HG03103 (cell line): Measurements from ENCODE around the gene SDK1.

Experiments used
- ATAC-seq: cut with Tn5 transposase; IDR thresholded peaks from one replicate; pipeline ENCODE4 v1.9.1; 2021; ENCODE audit warnings: low read depth; ENCODE audit not compliant: unreplicated experiment

Gene SDK1

DNA sequence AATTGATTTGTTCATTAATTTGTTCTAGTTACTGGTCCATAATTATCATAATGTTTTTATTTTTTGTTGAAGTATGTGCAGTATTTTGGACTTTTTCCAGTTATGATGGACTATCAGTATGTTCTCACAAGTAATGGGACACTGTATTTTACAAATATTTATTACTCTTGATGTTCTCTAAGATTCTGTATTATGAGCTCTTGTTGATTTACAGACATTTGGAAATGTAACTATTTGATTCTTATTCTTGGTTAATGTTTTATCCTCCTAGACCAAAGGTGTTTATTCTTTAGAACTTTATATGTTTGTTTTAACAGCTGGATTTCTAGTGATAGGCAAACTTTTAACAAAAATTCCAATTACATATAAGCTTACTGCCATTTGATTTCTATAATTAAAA lies 200.6 kb downstream of the SDK1 start:
- ATAC-seq: no peak

DNA sequence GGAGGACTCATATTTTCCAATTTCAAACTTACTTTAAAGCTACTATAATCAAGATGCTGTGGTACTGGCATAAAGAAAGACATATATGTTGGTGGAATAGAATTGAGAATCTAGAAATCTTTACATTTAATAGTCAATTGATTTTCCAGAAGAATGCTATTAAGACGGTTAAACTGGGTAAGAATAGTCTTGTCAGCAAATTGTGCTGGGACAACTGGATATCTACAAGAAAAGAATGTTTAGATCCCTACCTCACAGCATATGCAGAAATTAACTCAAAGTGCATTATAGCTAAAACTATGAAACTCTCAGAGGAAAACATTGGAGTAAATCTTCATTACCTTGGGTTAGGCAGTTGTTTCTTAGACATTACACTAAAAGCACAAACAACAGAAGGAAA lies 203.3 kb downstream of the SDK1 start:
- ATAC-seq: no peak

DNA sequence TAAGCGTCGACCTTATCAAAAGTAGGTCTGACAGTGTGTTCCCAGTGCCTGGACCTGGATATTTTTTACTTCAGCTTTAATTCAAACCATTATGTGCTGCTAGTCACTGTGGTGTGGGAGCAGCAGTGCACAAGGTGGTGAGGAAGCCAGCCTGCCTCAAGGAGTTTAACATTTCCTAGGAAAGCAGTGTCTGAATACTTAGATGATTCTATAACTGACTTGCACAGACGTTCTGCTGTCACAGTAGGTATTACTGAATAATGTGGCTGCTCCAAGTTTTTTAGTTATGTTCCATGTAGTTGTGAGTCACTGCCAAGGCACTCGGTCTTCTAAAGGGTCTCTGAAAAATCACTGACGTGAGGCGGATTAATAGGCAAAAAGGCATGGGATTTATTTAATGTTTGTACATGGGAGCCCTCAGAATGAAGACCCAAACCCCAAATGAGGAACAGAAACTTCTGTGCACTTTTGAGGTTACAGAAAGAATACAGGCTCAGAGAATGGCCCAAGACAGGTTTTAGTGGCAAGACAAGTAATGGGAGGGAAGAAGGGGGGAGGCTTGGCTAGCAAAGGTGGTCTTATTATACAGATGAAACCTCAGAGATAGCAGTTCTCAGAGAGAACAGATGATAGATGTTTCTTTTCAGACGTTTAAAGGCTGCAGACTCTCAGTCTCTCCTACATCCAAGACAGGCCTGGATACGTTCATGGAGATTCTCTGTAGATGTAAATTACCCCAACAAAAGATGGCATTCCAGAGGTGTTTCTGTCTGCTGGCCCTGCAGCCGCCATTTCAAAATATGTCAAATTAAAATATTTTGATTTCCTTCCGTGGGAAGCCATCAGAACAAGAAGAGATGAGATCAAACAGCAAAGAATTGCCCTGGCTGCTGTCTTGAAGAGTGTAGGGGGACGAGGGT lies 209.3 kb downstream of the SDK1 start:
- ATAC-seq: no peak

DNA sequence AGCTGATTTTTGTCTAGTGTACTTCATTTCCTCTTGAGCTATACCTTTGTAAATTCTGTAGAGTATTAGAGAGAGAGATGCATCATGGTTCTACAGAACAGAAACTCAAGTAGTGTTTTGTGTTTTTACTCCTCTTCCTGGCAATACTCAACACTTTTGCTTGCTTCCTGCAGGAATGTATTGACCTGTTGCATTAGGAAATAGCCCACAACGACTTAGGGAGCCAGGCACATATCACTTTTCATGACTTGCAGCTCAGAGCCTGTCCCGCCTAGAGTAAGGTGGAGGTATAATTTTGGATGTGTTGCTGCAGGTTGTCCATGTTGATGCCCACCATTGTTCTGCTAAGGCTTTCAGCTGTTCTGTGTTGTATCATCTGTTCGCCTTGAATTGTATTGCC lies 216.3 kb downstream of the SDK1 start:
- no peak for ATAC-seq

DNA sequence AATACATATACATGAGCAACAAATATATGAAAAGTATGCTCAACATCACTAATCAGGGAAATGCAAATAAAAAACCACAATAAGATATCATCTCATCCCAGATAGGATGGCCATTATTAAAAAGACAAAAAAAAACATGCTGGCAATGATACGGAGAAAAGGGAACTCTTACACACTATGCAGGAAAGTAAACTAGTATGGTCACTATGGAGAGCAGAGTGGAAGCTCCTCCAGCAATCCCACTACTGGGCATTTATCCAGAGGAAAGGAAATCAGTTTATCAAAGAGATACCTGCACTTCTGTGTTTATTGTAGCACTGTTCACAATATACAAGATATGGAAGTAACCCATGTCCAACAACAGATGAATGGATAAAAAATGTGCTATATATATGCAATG lies 217.5 kb downstream of the SDK1 start:
- no peak for ATAC-seq

DNA sequence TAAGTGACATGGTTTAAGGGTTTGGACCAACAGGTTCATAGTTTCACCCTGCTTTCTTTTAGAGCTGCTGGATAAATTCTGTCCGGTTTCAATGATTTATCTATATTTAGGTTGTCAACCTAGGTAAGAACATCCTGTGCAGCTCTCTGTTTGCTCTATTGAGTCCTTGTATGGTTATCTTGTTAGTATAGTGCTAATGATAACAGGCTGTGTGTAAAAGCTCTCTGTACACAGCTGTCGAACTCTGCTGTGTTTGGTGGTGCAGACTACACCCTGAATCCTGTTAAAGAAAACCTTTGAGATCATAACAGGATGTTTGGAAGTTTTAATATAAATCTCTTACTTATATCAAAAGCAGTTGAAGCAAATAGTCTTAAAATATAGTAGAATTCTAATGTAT lies 219.2 kb downstream of the SDK1 start:
- ATAC-seq: no peak

DNA sequence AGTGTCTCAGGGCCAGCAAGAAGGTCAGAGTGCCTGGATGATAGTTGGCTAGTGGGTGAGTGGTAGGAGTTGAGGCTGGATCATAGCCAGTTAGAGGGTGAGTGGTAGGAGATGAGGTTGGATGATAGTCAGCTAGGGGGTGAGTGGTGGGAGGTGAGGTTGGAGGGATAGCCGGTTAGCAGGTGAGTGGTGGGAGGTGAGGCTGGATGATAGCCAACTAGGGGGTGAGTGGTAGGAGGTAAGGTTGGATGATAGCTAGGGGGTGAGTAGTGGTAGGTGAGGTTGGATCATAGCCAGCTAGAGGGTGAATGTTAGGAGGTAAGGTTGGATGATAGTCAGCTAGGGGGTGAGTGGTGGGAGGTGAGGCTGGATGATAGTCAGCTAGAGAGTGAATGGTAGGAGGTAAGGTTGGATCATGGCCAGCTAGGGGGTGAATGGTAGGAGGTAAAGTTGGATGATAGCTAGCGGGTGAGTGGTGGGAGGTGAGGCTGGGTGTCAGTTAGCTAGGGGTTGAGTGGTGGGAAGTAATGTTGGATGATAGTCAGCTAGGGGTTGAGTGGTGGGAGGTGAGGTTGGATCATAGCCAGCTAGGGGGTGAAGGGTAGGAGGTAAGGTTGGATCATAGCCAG lies 226.6 kb downstream of the SDK1 start:
- no peak for ATAC-seq

DNA sequence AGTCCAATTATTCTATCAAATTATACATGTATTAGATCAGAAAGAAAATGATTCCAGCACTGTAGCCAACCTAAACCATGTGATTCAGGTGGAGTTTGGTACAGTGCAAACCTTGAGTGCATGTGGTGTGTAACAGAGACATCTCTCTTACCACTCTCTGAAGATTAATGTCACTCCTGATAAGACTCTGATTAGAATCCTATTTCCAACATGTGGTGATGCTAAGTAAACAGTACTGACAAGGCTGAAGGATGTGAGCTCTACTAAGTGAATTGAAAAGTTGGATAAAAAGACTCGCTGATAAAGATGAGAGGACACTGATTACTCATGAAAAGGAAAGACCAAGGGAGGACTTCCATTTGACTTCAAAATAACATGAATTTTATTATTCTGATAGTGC lies 232.0 kb downstream of the SDK1 start:
- ATAC-seq: no peak

DNA sequence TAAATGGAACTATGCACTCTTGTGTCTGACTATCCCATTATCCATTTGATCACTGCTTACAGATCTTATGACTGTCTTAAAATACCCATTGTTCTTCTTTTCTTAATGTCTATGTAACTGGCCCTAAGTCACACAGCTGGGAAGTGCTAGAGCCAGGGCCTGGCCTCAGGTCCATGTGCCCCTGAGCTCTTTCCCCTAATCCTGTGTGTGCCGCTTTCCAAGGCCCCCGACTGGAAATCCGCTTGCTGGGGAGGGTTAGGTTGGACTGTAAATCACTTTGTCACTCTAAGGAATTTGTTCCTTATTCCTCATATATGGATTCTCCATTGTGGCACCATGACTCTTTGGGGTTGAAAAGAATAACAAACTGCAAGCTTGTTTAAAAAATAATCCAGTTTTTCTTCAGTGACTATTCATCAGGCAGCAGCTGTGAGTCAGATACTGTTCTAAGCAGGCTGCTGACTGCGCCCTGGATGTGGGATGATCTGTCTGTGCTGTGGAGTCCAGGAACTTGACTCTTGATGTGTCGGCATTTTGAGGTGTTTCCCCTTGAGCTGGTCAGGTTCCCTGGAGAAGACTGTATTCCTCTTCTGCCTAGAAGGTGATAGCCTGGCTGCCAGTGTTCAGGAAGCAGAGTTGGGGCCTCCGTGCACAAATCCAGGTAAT lies 236.3 kb downstream of the SDK1 start:
- ATAC-seq: no peak

DNA sequence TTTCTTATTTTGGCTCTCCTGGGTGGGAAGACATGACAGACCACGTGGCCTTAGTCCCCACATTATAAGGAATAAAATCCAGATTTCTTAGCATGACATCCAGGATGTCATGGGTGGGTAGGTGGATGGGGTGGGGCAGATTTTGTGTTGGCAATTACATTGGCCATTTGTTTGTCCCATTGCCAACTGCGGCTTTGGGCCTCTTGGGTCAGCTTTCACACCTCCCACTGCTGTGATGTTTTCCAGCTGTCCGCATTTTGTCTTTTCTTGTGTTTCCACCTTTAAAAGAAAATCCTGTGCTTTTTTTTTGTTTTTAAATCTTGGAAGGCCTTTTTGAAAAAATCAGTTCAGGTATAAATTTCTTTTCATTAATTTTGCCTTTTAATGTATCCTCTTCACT lies 237.0 kb downstream of the SDK1 start:
- ATAC-seq: no peak

DNA sequence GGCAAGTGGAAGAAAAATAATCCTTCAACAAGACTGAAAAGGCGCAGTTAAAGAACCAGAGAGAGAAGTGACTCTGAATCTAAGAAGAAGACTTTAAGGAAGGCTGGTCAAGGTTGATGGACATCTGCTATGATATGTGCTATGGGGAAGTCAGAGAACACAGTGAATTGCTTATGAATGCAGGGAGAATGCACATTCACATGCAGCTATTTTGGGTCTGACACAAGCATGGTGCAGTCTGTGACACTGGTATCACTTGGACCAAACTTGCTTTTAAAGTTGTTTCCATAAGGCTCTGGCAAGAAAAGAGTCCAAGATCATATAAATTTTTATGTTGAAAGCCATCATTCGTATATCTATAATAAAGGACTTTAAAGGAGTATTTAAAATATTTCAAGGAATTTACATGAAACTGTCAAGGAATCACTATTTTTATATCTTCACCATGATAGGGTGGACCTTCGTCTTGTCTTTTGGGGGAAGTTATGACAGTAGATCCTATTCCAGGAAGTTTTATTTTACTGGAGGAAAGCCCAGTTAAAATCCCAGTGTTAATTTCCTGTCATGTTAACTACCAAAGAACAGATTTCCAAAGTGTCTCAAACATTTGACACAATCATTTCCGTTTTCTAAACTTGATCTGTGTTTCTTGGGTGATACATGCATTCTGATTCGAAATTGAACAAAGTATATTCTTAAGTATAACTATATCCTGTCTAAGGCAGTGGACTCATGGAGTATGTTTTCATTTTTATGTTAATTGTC lies 239.6 kb downstream of the SDK1 start:
- no peak for ATAC-seq

DNA sequence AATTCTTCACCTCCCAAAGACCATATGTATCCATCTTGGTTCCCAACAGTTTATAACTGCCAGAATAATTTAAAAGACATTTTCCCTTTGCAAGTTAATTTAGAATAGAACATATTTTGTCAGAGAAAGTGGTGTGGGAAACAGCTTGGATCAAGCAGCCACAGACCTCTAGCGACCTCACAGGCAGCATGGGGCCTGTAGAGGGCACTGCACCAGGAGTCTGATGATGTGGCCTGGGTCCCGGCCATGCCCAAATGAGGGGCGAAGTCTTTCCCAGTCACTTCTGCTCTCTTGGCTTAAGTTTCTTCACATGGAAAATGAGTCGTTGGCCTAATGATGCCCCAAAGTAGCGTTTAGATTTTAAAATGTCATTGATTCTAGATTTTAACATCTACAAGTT lies 243.2 kb downstream of the SDK1 start:
- ATAC-seq: no peak

DNA sequence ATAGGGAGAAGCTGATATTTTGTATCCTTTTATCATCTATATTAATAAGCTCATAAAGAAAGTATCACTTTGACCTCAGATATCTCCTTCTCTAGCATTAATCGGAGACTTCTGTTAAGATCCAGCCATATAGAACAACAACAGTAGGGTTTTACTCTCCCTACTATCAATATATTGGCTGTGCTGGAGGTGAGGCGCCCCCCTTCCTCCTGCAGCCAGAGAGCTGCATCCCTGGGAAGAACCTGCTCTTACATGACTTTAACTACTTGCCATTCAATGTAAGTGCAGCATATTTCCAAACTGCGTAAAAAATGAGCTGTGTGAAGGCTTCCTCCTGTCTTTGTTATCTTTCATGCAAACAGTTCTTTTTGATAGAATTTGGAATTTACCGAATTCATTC lies 247.8 kb downstream of the SDK1 start:
- ATAC-seq: no peak

DNA sequence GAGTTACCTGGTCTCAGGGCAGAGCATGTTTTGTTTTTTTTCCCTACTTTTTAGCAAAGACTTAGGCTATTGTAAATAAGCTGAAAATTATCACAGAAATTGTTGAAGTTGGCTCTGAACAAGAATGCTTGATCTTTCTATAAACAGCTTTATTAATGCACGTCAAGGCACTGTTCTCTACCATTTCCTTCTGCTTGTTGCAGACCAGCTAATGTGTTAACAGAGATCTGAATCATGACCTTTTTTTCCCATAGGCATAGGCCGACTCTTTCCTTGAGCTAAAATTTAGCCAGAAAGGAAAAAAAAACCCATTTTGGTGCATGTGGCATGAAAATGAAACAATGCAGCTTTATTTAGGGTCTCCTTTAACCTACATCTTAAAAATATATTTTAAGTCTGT lies 248.5 kb downstream of the SDK1 start:
- ATAC-seq: no peak

DNA sequence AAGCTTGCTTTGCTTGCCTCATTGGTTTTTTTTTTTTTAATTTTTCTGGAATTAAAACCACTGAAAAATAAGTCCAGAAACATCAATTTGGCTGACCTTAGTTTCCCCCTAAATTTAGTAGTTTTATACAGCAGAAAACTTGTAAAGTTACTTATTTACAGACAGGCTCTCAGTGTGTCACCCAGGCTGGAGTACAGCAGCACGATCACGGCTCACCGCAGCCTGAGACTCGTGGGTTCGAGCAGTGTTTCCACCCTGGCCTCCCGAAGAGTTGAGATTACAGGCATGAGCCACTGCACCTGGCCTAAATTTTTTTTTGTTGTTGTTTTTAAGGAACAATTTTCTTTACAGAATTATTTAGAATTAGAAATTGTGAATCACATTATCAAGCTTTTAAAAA lies 250.5 kb downstream of the SDK1 start:
- ATAC-seq: no peak

DNA sequence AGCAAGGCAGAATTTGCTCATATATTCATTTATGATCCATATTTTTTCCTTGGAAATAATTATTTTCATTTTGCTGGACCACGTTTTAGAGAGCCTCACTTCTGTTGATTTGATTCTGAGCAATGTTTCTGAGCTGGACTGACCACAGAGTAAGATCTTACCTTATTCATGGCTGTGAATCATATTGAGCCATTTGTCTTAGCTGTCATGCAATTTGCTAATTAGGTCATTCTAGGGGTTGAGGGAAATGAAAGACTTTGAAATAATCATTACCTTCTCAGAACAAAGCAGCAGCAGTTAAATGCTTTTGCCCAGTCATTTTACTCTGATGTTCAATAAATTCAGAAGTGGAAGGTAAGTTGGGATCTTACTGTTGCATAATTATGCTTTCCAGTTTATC lies 251.4 kb downstream of the SDK1 start:
- ATAC-seq: no peak

DNA sequence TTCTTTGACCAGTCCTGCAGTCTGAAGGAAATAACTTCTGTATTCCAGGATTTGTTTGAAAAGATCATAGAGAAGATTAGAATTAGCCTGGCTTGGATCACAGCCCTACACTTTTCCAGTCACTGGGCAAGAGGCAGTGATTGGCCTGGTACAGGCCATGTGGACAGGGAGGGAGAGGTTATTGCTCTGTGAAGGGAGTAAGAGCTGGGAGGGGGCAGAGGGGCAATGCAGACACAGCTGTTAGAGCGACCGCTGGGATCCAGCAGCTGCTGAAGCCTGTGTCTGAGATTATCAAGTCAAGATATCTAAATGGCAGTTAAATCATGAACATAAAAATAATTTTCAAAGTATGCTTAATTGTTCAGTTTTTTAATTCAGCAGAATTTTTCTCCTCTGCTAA lies 257.3 kb downstream of the SDK1 start:
- no peak for ATAC-seq

DNA sequence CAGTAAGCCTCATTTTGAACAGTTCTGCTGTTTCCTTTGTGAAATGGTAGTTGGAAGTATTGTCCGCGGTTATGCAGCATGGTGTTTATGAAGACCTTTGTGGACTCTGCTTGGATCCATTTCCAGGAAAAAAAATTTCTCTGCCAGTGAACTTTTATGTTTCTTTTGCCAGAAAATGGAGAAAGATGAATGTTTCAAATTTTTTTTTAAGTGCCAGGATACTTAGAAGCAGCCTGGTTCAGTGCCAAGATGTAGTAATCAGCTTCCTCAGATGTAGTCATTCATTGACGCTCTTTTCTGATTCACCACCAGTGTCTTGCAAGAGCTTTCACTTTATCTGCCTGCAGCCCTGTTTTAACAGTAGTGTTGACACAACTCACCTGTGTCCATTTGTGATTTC lies 258.2 kb downstream of the SDK1 start:
- no peak for ATAC-seq

DNA sequence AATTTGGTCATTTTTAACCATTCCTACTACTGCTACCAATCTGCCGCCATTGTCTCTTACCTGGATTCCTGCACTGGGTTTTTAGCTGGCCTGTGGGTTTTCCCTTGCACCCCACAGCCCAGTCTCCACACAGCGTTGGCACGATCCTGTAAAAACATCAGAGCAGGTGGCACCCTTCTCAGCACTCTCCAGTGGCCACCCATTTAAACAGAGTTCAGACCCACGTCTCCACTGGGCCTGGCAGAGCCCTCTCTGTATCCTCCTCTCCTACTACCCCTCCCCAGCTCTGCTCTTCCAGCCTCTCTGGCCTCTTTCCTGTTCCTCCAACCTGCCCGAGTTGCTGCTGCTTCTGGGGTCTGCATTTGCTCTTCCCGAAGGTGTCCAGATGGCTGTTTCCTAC lies 259.4 kb downstream of the SDK1 start:
- no peak for ATAC-seq

DNA sequence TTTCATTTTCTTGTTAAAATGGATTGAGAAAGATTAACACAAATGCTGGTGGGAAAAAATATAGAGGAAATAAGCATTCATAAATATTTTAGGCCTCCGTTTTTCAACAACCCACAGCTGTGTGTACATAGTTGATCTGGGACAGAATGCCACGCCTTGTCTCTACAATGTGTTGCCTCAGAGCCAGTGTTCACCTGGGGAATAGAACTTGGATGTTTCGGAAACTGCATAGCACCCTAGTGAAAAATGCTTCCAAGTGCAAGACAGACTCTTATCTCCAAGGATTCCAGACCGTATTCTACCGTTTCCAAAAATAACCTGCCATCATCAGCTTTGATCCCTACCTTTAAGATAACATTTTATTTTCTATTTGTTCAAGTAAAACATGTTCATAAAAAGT lies 260.9 kb downstream of the SDK1 start:
- ATAC-seq: no peak

DNA sequence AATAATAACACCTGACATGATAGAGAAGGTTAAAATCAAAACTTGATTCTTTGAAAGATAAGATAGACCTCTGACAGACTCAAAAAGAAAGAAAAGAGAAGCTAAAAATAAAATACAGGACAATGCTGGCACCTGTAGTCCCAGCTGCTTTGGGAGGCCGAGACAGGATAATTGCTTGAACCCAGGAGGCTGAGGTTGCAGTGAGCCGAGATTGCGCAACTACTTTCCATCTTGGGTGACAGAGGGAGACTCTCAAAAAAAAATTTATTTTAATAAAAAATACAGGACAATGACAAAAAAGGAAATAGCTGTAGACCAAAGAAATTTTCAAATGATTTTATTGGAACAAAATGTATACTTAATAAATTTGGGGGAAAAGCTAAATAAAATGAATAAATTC lies 263.2 kb downstream of the SDK1 start:
- no peak for ATAC-seq
